HG03139 (cell line): ENCODE data around the gene MYO18B.
"Not testable (repeated sequence)": the region's sequence is repeated elsewhere in the genome, so short reads cannot be mapped to it uniquely, and the experiment has no call there.

Experiments
- ATAC-seq: cut with Tn5 transposase; IDR thresholded peaks from one replicate; pipeline ENCODE4 v1.9.1; 2021; ENCODE audit not compliant: unreplicated experiment

Gene MYO18B, protein sequence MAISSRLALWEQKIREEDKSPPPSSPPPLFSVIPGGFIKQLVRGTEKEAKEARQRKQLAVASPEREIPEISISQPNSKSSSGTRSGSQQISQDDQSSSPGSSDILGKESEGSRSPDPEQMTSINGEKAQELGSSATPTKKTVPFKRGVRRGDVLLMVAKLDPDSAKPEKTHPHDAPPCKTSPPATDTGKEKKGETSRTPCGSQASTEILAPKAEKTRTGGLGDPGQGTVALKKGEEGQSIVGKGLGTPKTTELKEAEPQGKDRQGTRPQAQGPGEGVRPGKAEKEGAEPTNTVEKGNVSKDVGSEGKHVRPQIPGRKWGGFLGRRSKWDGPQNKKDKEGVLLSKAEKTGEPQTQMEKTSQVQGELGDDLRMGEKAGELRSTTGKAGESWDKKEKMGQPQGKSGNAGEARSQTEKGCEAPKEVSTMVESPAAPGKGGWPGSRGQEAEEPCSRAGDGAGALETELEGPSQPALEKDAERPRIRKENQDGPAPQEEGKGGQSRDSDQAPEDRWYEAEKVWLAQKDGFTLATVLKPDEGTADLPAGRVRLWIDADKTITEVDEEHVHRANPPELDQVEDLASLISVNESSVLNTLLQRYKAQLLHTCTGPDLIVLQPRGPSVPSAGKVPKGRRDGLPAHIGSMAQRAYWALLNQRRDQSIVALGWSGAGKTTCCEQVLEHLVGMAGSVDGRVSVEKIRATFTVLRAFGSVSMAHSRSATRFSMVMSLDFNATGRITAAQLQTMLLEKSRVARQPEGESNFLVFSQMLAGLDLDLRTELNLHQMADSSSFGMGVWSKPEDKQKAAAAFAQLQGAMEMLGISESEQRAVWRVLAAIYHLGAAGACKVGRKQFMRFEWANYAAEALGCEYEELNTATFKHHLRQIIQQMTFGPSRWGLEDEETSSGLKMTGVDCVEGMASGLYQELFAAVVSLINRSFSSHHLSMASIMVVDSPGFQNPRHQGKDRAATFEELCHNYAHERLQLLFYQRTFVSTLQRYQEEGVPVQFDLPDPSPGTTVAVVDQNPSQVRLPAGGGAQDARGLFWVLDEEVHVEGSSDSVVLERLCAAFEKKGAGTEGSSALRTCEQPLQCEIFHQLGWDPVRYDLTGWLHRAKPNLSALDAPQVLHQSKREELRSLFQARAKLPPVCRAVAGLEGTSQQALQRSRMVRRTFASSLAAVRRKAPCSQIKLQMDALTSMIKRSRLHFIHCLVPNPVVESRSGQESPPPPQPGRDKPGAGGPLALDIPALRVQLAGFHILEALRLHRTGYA (N-terminal part only)

GRCh38 chr22:25741692-25742626 is at the start of gene MYO18B:
Gene MYO18B, plus strand, starts transcription at chr22:25742188. Its CDS starts 18,905 bp downstream, at chr22:25761093.
- ATAC-seq, result no peak

- no peak for ATAC-seq
Measured at GRCh38 chr22:25692397-25693267, 49.4 kb upstream of the MYO18B start.

DNA sequence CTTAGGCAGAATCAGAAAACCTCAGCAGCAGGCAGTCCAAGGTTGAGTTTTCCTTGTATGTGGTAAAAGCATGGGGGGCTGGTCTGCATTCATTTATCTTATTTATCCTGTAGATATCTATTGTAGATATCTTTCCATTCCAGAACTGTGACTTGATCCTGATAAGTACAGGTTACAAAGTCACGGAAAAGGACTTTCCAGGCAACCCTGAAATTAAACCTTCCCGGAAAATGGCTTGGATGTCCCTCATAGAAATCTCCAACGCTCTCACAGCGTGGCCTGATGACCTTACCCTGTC is 48.8 kb upstream of the MYO18B start:
- no peak for ATAC-seq

DNA sequence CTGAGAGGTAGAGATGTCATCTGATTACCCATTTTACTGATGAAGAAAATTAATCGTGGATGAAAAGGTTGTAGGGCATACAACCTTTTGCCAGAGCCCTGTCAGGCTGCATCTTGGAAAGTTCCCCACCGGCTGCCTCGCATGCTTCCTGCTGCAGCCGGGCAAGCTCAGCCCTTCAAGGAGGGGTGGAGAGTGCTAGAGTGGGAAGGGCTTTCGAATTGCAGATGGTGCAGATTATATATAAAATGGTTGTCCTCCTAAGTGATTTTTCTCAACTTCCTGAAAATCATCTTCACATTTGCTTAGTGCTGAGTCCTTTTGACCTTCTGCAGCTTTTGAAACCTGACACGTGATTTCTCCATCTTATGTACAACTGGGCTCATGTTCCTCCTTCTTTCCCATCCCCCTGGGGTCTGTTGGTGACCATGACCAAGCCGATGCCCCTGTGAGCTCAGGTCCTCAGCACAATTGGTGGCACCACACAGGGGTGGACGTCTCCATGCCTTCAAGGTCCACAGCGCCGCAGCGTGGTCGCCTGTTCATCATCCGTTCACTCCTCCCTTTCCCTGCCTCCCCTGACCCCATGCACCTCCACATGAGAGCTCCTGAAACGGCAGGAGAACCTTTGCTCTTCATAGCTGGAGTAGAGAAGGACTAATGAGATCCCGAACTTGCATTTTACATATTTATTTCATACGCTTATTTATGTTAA is 47.6 kb upstream of the MYO18B start:
- ATAC-seq, result no peak

GRCh38 chr22:25695146-25695545 is 46.8 kb upstream of the MYO18B start:
- ATAC-seq, result no peak

DNA sequence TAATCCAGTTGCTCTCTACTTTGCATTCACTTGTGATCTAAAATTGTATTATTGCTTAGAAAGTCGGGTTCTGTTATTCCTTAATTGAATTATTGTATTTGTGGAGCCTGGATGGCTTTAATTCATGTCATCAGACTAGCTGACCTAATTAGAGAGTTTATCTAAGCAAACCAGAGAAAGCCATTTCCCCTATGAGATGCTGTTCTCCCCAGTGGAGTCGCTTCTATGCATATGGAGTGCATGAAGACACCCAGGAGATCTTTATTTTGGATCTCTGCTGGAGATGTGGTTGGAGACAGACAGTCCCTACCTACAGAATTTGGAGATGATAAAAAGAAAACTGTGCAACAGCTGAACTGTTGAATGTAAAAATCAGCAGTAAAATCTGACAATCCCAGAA is 45.2 kb upstream of the MYO18B start:
- no peak for ATAC-seq

DNA sequence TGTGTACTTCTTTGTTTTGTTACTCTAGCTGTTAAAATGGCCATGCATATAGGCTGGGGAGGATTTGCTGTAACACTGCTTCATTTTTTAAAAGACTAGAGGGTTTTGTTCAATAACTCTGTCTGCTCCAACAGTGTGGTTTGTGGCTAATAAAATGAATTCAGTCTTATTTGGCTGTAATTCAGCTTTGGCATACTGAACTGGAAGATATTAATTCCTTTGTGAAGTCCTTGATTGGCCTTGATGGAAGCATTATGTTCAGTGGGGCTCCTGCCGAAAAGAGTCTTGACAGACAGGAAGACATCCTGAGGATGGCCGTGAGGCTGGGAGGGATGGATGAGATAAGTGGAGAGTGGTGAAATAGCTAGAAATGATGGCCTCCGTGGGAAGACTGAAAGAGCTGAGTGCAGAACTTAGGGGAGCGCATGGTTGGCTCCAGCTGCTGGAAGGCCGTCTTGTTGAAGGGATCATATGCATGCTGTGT is 44.8 kb upstream of the MYO18B start:
- ATAC-seq, result no peak

- no peak for ATAC-seq
Measured at GRCh38 chr22:25697978-25698377, 44.0 kb upstream of the MYO18B start.

DNA sequence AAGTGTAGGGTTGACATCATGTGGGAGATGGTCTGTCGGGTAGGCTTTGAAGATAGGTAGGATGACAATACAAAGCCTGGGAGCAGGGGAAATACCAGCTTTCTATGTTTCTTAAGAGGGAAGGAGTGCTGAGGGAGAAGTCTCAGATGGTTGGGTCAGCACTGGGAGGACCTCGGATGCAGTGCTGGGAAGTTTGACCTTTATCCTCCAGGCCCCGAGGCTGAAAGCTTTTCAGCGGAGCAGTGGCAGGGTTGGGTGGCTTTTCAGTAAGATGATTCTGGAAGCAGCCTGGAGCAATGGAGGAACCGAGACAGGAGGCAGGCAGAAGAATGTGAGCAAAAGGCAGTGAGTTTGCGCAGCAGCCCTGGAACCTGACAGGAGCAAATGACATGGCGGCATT is 43.5 kb upstream of the MYO18B start:
- ATAC-seq, result no peak

GRCh38 chr22:25698978-25699377 is 43.0 kb upstream of the MYO18B start:
- no peak for ATAC-seq

DNA sequence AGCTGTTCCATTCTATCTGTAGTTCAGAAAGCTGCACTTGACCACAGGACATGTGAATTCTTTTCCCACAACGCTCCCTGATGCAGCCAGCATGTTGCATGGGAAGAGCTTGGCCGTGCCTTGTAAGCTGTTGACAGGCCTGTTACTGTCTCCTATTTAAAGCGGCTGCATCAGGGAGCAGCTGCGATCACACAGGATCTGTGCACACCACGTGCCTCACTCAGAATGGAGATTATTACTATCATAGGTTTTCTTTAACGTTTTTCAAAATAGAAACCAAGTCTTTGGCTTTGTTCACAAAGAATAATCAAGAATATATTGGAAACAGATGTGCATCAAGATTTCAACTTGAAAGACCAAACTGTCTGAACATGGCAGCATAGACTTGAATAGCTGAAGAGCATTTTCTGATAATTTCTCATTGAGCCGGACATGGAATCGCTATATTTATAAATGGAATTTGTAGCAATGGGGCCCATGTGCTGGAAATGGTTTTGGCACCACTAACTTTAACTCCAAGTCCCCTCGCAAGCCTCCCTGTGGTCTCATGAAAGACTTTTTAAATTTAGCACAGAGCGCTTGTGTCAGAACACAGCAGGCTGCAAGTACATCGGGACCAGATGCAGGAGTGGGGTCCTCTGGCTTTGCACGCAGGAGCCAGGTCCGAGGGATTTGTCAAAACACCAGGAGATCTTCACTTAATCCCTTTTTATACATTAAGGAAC is 40.8 kb upstream of the MYO18B start:
- no peak for ATAC-seq

GRCh38 chr22:25702040-25702439 is 39.9 kb upstream of the MYO18B start:
- no peak for ATAC-seq

- no peak for ATAC-seq
Measured at GRCh38 chr22:25702571-25703167, 39.3 kb upstream of the MYO18B start.

GRCh38 chr22:25704701-25705100 is 37.3 kb upstream of the MYO18B start:
- no peak for ATAC-seq

- ATAC-seq, result no peak
Measured at GRCh38 chr22:25706197-25706596, 35.8 kb upstream of the MYO18B start.

- ATAC-seq, result not testable (repeated sequence)
Measured at GRCh38 chr22:25708430-25708829, 33.6 kb upstream of the MYO18B start.

DNA sequence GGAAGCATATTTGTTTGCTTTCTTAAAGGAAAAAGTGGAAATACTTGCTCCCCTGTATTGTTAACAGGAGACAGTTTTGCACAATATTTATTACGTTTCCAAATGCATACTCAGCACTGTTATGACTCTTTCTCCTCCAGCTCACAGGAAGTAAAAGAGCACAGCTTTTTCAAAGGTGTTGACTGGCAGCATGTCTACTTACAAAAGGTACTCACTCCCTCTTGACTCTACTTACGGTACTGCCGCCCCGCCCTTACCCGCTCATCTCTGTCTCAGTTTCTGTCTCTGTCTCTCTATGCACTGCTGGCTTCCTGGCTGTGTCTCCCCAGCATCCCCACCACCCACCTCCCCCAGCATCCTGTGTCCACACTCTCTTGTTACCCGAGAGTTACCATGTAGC is 32.2 kb upstream of the MYO18B start:
- no peak for ATAC-seq

GRCh38 chr22:25710501-25710900 is 31.5 kb upstream of the MYO18B start:
- no peak for ATAC-seq
